ENCODE data around the gene NPR1. TPM values are rescaled to one million over a fixed set of nuclear protein-coding genes. Genes with fewer than 3 reads are reported as not detected.
"Not testable (repeated sequence)": the region's sequence is repeated elsewhere in the genome, so short reads cannot be mapped to it uniquely, and the experiment has no call there.

NPR1 gene
- polyA plus RNA-seq, 1 donor from 2014 or later, result 0.45 TPM

DNA sequence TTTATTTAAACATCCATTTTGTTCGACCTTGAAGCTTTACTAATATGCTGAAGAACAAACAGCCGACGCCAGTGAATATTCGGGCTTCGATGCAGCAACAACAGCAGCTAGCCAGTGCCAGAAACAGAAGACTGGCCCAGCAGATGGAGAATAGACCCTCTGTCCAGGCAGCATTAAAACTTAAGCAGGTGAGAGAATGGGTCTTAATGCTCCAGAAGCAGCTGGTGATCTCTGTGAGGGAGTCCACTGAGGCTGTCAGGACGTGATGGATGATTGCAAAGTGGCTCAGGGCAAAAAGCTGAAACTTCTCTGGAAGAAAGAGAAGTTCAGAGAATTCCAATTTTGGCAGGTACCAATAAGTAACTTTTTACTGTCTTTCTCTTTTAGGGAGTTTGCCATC is 40.2 kb upstream of the NPR1 start:
- no peaks in the 10 kb centered on the region for H3F3A ChIP-seq (ENCODE audit: insufficient read depth, low read length, poor library complexity, severe bottlenecking)
- no peak overlapping the region for H3K9ac ChIP-seq (ENCODE audit: low read length)
- H3K36me3 ChIP-seq (ENCODE audit: insufficient read depth, low read length), result peaks cover 11% of the 10 kb centered on the region

DNA sequence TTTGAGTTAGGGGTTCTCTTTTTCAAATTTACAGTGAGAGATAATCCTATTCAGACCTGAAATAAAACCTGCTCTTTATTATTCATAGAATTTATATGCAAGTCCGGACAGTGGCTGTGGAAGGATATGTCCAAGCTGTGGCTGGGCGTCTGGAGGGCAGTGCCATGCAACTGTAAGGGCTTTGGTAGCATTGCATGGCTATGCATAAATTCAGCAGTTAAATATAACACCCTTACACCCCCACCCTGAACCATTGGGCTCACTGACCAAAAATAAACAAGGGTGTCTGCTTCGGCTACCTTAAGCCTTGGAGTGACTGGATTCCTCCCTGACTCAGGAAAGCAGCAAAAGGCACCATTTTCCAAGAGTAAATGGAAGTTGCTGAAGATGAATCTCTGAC is 39.2 kb upstream of the NPR1 start:
- H3K4me3 ChIP-seq (ENCODE audit: low read length), result no peak overlapping the region
- no peak overlapping the region for H3K4me2 ChIP-seq (ENCODE audit: low read length)
- no peak overlapping the region for H3K27ac ChIP-seq (ENCODE audit: low read length)
- H3K36me3 ChIP-seq (ENCODE audit: insufficient read depth, low read length), result peaks cover 11% of the 10 kb centered on the region
- TF ChIP-seq MXI1 (conservative IDR thresholded peaks at IDR 0.05; ENCODE audit: poor library complexity, severe bottlenecking) (no peak), SMC3 (conservative IDR thresholded peaks at IDR 0.05; ENCODE audit: poor library complexity) (no peak), EZH2 (IDR thresholded peaks at IDR 0.05; ENCODE audit: borderline replicate concordance, insufficient read depth, low read length, poor library complexity, severe bottlenecking) (no peak), TAF1 (IDR thresholded peaks at IDR 0.05; ENCODE audit: low read depth) (no peak), RAD21 (conservative IDR thresholded peaks at IDR 0.05) (no peak)
- H4K20me1 ChIP-seq (ENCODE audit: insufficient read depth), result no peaks in the 10 kb centered on the region
- H3K9me2 ChIP-seq (ENCODE audit: insufficient read depth, low read length), result no peaks in the 10 kb centered on the region
- H3K9me3 ChIP-seq (ENCODE audit: low read length), result no peaks in the 10 kb centered on the region
- H3K9ac ChIP-seq (ENCODE audit: low read length), result no peak overlapping the region
- no peak overlapping the region for H2AFZ ChIP-seq (ENCODE audit: low read depth, low read length)
- no peaks in the 10 kb centered on the region for H3K27me3 ChIP-seq (ENCODE audit: insufficient read depth, low read depth, low read length)
- peaks cover 34% of the 10 kb centered on the region for H3K79me2 ChIP-seq (replicated peaks; ENCODE audit: insufficient read depth, low read length)
- H3F3A ChIP-seq (ENCODE audit: insufficient read depth, low read length, poor library complexity, severe bottlenecking), result no peaks in the 10 kb centered on the region

More for the DNA sequence above, 40.2 kb upstream of the NPR1 start:
- no peak overlapping the region for H3K4me3 ChIP-seq (ENCODE audit: low read length)
- no peaks in the 10 kb centered on the region for H4K20me1 ChIP-seq (ENCODE audit: insufficient read depth)
- peaks cover 36% of the 10 kb centered on the region for H3K79me2 ChIP-seq (replicated peaks; ENCODE audit: insufficient read depth, low read length)
- TF ChIP-seq POLR2AphosphoS5 (IDR thresholded peaks at IDR 0.05) (no peak), TAF1 (IDR thresholded peaks at IDR 0.05; ENCODE audit: low read depth) (no peak), SMC3 (conservative IDR thresholded peaks at IDR 0.05; ENCODE audit: poor library complexity) (no peak), RAD21 (conservative IDR thresholded peaks at IDR 0.05) (no peak), MXI1 (conservative IDR thresholded peaks at IDR 0.05; ENCODE audit: poor library complexity, severe bottlenecking) (no peak), EP300 (conservative IDR thresholded peaks at IDR 0.05; ENCODE audit: poor library complexity, severe bottlenecking) (no peak), EZH2 (IDR thresholded peaks at IDR 0.05; ENCODE audit: borderline replicate concordance, insufficient read depth, low read length, poor library complexity, severe bottlenecking) (no peak)
- TF ChIP-seq, protein P1, sequence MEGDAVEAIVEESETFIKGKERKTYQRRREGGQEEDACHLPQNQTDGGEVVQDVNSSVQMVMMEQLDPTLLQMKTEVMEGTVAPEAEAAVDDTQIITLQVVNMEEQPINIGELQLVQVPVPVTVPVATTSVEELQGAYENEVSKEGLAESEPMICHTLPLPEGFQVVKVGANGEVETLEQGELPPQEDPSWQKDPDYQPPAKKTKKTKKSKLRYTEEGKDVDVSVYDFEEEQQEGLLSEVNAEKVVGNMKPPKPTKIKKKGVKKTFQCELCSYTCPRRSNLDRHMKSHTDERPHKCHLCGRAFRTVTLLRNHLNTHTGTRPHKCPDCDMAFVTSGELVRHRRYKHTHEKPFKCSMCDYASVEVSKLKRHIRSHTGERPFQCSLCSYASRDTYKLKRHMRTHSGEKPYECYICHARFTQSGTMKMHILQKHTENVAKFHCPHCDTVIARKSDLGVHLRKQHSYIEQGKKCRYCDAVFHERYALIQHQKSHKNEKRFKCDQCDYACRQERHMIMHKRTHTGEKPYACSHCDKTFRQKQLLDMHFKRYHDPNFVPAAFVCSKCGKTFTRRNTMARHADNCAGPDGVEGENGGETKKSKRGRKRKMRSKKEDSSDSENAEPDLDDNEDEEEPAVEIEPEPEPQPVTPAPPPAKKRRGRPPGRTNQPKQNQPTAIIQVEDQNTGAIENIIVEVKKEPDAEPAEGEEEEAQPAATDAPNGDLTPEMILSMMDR (IDR thresholded peaks at IDR 0.05; ENCODE audit: poor library complexity, severe bottlenecking), result no peak
- TF ChIP-seq, protein P2, sequence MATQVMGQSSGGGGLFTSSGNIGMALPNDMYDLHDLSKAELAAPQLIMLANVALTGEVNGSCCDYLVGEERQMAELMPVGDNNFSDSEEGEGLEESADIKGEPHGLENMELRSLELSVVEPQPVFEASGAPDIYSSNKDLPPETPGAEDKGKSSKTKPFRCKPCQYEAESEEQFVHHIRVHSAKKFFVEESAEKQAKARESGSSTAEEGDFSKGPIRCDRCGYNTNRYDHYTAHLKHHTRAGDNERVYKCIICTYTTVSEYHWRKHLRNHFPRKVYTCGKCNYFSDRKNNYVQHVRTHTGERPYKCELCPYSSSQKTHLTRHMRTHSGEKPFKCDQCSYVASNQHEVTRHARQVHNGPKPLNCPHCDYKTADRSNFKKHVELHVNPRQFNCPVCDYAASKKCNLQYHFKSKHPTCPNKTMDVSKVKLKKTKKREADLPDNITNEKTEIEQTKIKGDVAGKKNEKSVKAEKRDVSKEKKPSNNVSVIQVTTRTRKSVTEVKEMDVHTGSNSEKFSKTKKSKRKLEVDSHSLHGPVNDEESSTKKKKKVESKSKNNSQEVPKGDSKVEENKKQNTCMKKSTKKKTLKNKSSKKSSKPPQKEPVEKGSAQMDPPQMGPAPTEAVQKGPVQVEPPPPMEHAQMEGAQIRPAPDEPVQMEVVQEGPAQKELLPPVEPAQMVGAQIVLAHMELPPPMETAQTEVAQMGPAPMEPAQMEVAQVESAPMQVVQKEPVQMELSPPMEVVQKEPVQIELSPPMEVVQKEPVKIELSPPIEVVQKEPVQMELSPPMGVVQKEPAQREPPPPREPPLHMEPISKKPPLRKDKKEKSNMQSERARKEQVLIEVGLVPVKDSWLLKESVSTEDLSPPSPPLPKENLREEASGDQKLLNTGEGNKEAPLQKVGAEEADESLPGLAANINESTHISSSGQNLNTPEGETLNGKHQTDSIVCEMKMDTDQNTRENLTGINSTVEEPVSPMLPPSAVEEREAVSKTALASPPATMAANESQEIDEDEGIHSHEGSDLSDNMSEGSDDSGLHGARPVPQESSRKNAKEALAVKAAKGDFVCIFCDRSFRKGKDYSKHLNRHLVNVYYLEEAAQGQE (IDR thresholded peaks at IDR 0.05; ENCODE audit: borderline replicate concordance), result no peak
- no peak overlapping the region for H2AFZ ChIP-seq (ENCODE audit: low read depth, low read length)
- H3K9me3 ChIP-seq (ENCODE audit: low read length), result no peaks in the 10 kb centered on the region
- H3K27ac ChIP-seq (ENCODE audit: low read length), result no peak overlapping the region
- no peaks in the 10 kb centered on the region for H3K9me2 ChIP-seq (ENCODE audit: insufficient read depth, low read length)
- no peaks in the 10 kb centered on the region for H3K27me3 ChIP-seq (ENCODE audit: insufficient read depth, low read depth, low read length)
- H3K4me2 ChIP-seq (ENCODE audit: low read length), result no peak overlapping the region

DNA sequence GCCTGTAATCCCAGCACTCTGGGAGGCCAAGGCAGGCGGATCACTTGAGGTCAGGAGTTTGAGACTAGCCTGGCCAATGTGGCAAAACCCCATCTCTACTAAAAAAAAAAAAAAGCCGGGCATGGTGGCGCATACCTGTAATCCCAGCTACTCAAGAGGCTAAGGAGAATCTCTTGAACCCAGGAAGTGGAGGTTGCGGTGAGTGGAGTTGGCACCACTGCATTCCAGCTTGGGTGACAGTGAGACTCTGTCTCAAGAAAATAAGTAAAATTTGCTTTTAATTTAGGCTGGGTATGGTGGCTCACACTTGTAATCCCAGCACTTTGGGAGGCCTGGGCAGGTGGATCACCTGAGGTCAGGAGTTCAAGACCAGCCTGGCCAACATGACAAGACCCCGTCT is 38.3 kb upstream of the NPR1 start:
- not testable (repeated sequence) for H3K27me3 ChIP-seq (ENCODE audit: insufficient read depth, low read depth, low read length); H3K27ac ChIP-seq (ENCODE audit: low read length); H3K9ac ChIP-seq (ENCODE audit: low read length); H3K4me3 ChIP-seq (ENCODE audit: low read length); H3K4me2 ChIP-seq (ENCODE audit: low read length); H4K20me1 ChIP-seq (ENCODE audit: insufficient read depth); H3K9me3 ChIP-seq (ENCODE audit: low read length); H2AFZ ChIP-seq (ENCODE audit: low read depth, low read length); H3F3A ChIP-seq (ENCODE audit: insufficient read depth, low read length, poor library complexity, severe bottlenecking); H3K9me2 ChIP-seq (ENCODE audit: insufficient read depth, low read length)
- Histone ChIP-seq H3K36me3 (ENCODE audit: insufficient read depth, low read length) (peaks cover 11% of the 10 kb centered on the region), H3K79me2 (replicated peaks; ENCODE audit: insufficient read depth, low read length) (peaks cover 24% of the 10 kb centered on the region)

All from neural cell (in vitro differentiated cells).